Measurements from ENCODE around the gene TNFSF15.

DNA sequence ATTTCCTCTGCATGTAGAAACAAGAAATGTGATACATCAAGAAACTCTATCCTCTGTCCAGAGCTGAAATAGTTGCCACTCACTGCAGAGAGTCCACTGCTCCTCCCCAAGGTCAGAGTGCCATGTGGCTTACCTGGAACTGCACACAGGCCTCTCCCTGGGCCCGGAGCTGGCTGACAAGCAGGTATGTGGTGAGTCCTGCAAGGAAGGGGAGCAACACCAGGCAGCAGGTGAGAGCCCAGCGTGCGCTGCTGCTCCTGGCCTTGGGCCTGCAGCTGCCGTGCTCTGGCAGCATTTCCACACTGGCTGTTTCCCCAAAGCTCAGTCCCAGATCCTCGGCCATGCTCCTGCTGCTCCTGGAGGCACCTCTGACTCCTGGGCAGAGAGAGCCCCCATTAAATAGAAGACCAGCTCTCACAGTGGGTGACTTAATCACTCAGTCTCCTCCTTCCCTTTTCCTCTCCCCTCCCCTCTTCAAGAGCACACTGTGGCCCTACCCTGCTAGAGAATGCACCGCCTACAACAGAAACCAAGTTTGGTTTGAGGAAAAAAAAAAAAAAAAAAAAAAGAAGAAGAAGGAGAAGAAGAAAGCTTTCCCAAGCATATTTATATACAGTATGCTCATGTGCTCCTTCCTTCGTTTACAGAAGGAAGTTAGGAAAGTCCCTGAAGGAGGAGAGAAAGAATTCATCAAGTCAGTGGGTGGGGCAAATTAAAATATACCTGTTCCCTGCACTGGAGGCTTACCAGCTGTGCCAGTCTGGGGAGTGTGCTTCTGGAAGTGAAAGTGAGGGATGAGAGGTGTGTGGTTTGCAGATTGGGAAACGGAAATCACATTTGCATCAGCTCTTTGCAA lies at the start of gene TNFSF15:
- TF ChIP-seq POLR2A (IDR thresholded peaks at IDR 0.05) = no peak
- TF ChIP-seq, protein P1, sequence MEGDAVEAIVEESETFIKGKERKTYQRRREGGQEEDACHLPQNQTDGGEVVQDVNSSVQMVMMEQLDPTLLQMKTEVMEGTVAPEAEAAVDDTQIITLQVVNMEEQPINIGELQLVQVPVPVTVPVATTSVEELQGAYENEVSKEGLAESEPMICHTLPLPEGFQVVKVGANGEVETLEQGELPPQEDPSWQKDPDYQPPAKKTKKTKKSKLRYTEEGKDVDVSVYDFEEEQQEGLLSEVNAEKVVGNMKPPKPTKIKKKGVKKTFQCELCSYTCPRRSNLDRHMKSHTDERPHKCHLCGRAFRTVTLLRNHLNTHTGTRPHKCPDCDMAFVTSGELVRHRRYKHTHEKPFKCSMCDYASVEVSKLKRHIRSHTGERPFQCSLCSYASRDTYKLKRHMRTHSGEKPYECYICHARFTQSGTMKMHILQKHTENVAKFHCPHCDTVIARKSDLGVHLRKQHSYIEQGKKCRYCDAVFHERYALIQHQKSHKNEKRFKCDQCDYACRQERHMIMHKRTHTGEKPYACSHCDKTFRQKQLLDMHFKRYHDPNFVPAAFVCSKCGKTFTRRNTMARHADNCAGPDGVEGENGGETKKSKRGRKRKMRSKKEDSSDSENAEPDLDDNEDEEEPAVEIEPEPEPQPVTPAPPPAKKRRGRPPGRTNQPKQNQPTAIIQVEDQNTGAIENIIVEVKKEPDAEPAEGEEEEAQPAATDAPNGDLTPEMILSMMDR (IDR thresholded peaks at IDR 0.05) = no peak
